ENCODE measurements around the gene PTPRZ1. TPM values are rescaled to one million over a fixed set of nuclear protein-coding genes. Genes with fewer than 3 reads are reported as not detected.
A peak's percentile ranks its signal among the peaks of the same experiment; 100 is the strongest.

PTPRZ1 gene
- 119 and 154 TPM in 2 replicates for total RNA-seq (ENCODE audit: low replicate concordance)

- Histone ChIP-seq H3K9ac (peak within 1 kb of the TSS; percentile 74), H3K9me3 (ENCODE audit: low read depth) (no peaks in the 10 kb centered on the region), H3K4me1 (peaks cover 59% of the 10 kb centered on the region), H3K4me3 (peak within 1 kb of the TSS; percentile 81), H3F3A (ENCODE audit: low read depth) (peaks cover 34% of the 10 kb centered on the region), H3K36me3 (no peaks in the 10 kb centered on the region), H3K27ac (peak within 1 kb of the TSS; percentile 94), H3K27me3 (no peaks in the 10 kb centered on the region), H3K4me2 (peak within 1 kb of the TSS; percentile 99), H4K20me1 (ENCODE audit: low read depth) (peaks cover 7% of the 10 kb centered on the region), H3K79me2 (ENCODE audit: low read depth) (peaks cover 47% of the 10 kb centered on the region), H2AFZ (replicated peaks) (peak within 1 kb of the TSS; percentile 69)
- H3K36me3 Mint-ChIP-seq: peaks cover 18% of the 10 kb centered on the region
- peaks cover 17% of the 10 kb centered on the region for H3K9me3 Mint-ChIP-seq
- TF ChIP-seq CTCF (IDR thresholded peaks at IDR 0.05): no peak
- TF ChIP-seq EZH2 (IDR thresholded peaks at IDR 0.05): no peak
- TF ChIP-seq EZH2phosphoT487 (IDR thresholded peaks at IDR 0.05): no peak
- peaks cover 36% of the 10 kb centered on the region for H3K4me1 Mint-ChIP-seq
- DNase-seq (ENCODE audit: low spot score): peak; percentile 95
- peak within 1 kb of the TSS; percentile 96 for H3K4me3 Mint-ChIP-seq
- H3K27me3 Mint-ChIP-seq (ENCODE audit: insufficient read depth, low read depth): peaks cover 2% of the 10 kb centered on the region
- peak within 1 kb of the TSS; percentile 98 for H3K27ac Mint-ChIP-seq
Observed at GRCh38 chr7:121872831-121873288, at the start of gene PTPRZ1. Gene PTPRZ1, plus strand, starts transcription at chr7:121873161. Its CDS starts 339 bp downstream, at chr7:121873500.

GRCh38 chr7:121824276-121824675, 48.7 kb upstream of the PTPRZ1 start:
- TF ChIP-seq EZH2 (IDR thresholded peaks at IDR 0.05) (no peak), EZH2phosphoT487 (IDR thresholded peaks at IDR 0.05) (no peak), CTCF (IDR thresholded peaks at IDR 0.05) (no peak)
- no peaks in the 10 kb centered on the region for H3K27me3 Mint-ChIP-seq (ENCODE audit: insufficient read depth, low read depth)
- Histone ChIP-seq H4K20me1 (ENCODE audit: low read depth) (no peaks in the 10 kb centered on the region), H3K4me1 (peaks cover 5% of the 10 kb centered on the region), H3K27me3 (no peaks in the 10 kb centered on the region), H3K36me3 (no peaks in the 10 kb centered on the region), H3K4me2 (no peak overlapping the region), H3K79me2 (ENCODE audit: low read depth) (no peaks in the 10 kb centered on the region), H3K9ac (no peak overlapping the region), H2AFZ (replicated peaks) (no peak overlapping the region), H3F3A (ENCODE audit: low read depth) (no peaks in the 10 kb centered on the region), H3K4me3 (no peak overlapping the region), H3K27ac (no peak overlapping the region), H3K9me3 (ENCODE audit: low read depth) (no peaks in the 10 kb centered on the region)
- H3K4me1 Mint-ChIP-seq: peaks cover 16% of the 10 kb centered on the region
- H3K4me3 Mint-ChIP-seq: no peak overlapping the region
- peaks cover 4% of the 10 kb centered on the region for H3K9me3 Mint-ChIP-seq
- no peak overlapping the region for H3K27ac Mint-ChIP-seq
- H3K36me3 Mint-ChIP-seq: no peaks in the 10 kb centered on the region
- no peak for DNase-seq (ENCODE audit: low spot score)

- no peaks in the 10 kb centered on the region for H3K9me3 ChIP-seq (ENCODE audit: low read depth)
- H3K4me3 ChIP-seq: no peak overlapping the region
- peaks cover 4% of the 10 kb centered on the region for H3K9me3 Mint-ChIP-seq
- H2AFZ ChIP-seq (replicated peaks): no peak overlapping the region
- no peaks in the 10 kb centered on the region for H3K36me3 Mint-ChIP-seq
- H3K27me3 Mint-ChIP-seq (ENCODE audit: insufficient read depth, low read depth): peaks cover 3% of the 10 kb centered on the region
- DNase-seq (ENCODE audit: low spot score): peak; percentile 33
- H3K27ac ChIP-seq: no peak overlapping the region
- H3K4me2 ChIP-seq: peak overlapping the region; percentile 2
- H4K20me1 ChIP-seq (ENCODE audit: low read depth): no peaks in the 10 kb centered on the region
- H3K27me3 ChIP-seq: no peaks in the 10 kb centered on the region
- no peak overlapping the region for H3K27ac Mint-ChIP-seq
- H3K4me3 Mint-ChIP-seq: no peak overlapping the region
- H3K4me1 Mint-ChIP-seq: peaks cover 16% of the 10 kb centered on the region
- no peak for TF ChIP-seq EZH2 (IDR thresholded peaks at IDR 0.05)
- no peak for TF ChIP-seq CTCF (IDR thresholded peaks at IDR 0.05)
- no peak for TF ChIP-seq EZH2phosphoT487 (IDR thresholded peaks at IDR 0.05)
- H3F3A ChIP-seq (ENCODE audit: low read depth): peaks cover 6% of the 10 kb centered on the region
- H3K79me2 ChIP-seq (ENCODE audit: low read depth): no peaks in the 10 kb centered on the region
- peaks cover 18% of the 10 kb centered on the region for H3K4me1 ChIP-seq
- H3K36me3 ChIP-seq: no peaks in the 10 kb centered on the region
- no peak overlapping the region for H3K9ac ChIP-seq
Observed at GRCh38 chr7:121831351-121831750, 41.6 kb upstream of the PTPRZ1 start.
